HG02610 (cell line): ENCODE data around the gene UQCRHL.

ENCODE experiments used
- ATAC-seq: cut with Tn5 transposase; IDR thresholded peaks from one replicate; pipeline ENCODE4 v1.9.1; 2021; ENCODE audit warnings: mild to moderate bottlenecking, moderate library complexity; ENCODE audit not compliant: unreplicated experiment

The UQCRHL gene

DNA sequence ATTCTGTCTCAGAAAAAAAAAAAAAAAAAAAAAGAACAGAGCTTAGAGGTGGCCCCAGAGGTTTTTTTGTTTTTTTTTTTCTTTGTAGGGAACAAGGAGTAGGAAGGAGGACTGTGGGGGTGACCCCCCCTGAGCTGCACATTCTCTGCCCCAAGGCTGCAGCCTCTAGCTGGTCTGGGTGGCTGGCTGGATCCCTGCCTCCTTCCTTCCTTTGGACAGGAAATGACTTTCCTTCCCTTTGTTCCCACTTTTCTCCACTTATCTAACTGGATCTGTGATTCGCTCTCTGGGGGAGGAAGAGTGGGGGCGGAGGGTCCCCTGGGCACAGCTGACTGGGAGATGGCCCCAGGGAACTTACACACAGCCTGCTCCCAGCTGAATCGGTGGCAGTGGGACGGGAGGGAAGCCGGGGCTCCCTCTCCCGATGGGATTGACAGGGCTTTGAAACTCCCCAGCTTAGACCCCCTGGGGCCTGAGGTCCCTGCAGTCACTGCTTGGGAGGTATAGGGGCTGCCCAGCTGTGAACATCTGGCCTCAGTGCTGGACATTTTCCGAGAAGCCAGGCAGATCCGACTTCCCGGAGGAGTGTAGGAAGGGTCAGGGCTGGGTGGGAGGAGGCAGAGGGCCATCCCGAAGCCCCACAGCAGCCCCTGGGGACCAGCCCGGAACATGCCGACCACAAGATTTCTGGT, 46.8 kb downstream of the UQCRHL start:
- ATAC-seq: no peak

DNA sequence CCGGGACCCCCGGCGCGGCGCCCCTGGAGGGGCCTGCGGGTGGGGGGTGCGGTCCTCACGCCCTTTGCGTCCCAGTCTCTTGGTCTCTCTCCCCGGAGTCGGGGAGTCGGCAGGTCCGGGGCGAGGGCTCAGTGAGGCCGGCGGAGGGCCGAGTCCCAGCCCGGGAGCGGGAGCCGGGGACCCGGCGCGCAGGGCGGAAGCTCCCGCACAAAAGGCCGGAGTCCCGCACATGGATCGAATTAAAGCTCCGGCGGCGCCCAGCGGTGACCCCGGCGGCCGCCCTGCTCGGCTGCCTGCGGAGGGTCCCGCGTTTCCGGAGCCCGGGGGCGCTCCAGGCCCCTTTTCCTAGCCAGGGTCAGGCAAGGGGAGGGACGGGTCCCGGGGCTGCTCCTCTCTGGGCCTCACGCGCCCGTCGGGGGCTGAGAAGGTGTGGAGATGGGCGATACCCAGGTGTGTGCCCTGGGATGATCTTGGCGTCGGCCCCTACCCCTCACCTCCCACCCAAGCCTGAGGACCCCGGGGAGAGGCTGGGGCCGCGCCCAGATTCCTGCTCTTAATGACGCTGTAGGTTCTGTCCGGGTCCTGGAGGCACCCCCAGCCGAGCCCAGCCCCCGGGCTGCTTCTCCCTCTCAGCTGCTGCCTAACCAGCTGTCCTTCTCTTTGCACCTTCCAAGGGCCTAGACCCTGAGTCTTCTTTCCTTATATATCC, 48.3 kb downstream of the UQCRHL start:
- ATAC-seq: no peak

DNA sequence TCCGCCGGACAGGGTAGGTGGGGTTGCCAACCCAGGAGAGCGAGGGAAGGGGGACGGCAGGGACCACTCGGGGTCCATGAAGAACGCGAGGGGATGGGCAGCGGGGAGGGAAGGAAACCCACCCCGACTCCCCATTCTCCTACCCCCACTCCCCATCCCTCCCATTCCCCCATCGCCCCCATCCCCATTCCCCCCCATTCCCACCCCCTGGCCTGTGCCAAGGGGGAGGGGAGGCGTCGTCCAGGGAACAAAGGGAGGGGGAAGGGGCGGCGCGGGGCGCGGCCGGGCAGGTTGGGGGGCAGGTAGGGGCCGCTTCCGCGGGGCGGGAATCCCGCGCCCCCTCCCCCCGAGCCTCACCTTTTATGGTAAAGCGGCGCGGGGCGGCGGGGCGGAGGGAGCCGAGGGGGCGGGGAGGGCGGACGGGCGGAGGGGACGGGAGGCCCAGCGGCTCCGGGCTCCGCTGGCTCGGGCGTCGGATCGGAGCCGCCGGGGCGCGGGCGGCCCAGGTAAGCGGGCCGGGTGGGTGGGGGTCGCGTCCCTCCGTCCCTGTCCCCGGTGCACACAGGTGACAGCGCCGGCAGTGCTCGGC, 49.0 kb downstream of the UQCRHL start, which contains the start of gene FBLIM1:
TSS of gene FBLIM1 (plus strand) at position 453 of the 589 bp plus-strand sequence. CDS start 6,189 bp downstream, outside the sequence.
- ATAC-seq: no peak

DNA sequence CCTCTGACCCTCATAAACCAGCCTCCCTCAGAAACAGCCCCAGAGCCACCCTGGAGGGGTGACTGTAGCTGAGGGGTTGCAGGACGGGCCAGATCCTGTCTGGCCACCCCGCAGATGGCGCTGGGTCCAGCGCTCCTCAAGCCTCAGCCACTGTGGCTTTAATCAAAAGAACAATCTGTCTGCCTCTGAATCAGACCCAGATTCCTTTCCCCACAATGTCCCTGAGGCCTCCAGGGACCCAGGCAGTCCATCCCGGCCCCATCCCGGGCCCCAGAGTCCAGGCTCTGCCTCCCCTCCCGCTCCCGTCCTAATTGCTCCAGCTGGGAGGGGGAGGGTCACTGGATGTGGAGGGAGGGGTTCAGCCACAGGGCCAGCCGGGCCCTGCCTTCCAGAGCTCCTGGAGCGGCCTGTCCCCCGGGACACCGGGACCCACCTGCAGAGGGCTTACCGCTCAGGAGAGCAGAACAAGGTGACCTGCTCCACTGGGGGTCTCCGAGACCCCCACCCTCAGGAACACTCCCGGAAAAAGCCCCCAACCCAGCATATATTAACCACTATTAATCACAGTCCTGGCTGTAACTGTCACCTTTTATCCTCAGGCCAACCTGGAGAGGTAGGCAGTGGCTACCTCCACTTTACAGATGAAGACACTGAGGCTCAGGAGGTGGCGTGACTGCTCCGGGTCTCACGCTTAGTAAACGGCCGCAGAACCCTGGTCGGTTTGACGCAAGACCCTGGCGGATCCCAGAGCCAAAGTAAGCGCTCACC, 49.7 kb downstream of the UQCRHL start:
- no peak for ATAC-seq
